A549 (cell line): ENCODE results near the gene HS6ST1.

ENCODE experiments used
- KDM1A ChIP-seq: fragments of 200-600 bp; sonication (generic); IDR thresholded peaks from 2 replicates; pipeline ENCODE4 v1.6.1; 2016; ENCODE audit warnings: low read depth, mild to moderate bottlenecking
- RCOR1 ChIP-seq: fragments of 150-350 bp; IDR thresholded peaks from 2 replicates; pipeline ENCODE4 v1.6.1; 2014; ENCODE audit warnings: antibody characterized with exemption, low read length, low read depth
- TF ChIP-seq, protein P1 (sequence below): fragments of >200 bp; sonication (Bioruptor Twin); formaldehyde crosslinking; IDR thresholded peaks from 3 replicates; pipeline ENCODE4 v1.5.1; 2016

DNA sequence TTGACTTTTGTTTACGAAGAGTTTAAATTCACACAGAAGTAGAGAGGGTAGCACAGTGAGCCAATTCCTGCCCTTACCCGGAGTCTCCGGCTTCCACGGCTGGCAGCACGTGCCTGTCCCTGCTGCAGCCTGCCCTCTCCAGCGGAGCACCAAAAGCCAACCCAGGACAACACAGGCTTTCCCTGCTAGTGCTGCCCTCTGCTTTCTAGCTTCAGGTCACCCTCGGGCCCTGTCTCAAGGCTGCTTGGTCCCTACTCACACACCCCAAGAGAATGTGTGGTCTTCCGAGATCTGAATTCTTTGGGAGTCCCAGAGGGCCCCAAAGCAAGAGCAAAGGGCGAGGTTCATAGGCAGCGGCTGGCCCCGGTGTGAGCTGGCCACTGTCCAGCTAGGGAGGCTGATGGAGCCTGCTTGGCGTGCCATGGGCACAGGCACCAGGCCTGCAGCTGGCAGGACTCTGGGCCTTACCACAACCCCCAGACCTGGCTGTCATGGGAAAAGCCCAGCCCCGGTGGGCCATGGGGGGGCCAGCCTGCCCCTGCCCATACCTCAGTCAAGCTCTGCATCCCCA is 7.0 kb upstream of the HS6ST1 start:
- TF ChIP-seq, protein P1, sequence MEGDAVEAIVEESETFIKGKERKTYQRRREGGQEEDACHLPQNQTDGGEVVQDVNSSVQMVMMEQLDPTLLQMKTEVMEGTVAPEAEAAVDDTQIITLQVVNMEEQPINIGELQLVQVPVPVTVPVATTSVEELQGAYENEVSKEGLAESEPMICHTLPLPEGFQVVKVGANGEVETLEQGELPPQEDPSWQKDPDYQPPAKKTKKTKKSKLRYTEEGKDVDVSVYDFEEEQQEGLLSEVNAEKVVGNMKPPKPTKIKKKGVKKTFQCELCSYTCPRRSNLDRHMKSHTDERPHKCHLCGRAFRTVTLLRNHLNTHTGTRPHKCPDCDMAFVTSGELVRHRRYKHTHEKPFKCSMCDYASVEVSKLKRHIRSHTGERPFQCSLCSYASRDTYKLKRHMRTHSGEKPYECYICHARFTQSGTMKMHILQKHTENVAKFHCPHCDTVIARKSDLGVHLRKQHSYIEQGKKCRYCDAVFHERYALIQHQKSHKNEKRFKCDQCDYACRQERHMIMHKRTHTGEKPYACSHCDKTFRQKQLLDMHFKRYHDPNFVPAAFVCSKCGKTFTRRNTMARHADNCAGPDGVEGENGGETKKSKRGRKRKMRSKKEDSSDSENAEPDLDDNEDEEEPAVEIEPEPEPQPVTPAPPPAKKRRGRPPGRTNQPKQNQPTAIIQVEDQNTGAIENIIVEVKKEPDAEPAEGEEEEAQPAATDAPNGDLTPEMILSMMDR, result no peak
- TF ChIP-seq RCOR1 (no peak), KDM1A (no peak)
